GM21723 (cell line): ENCODE data around the gene RTN4IP1.

Source experiments
- ATAC-seq: cut with Tn5 transposase; IDR thresholded peaks from one replicate; pipeline ENCODE4 v1.9.1; 2021; ENCODE audit warnings: mild to moderate bottlenecking, moderate library complexity; ENCODE audit not compliant: unreplicated experiment

RTN4IP1 gene

DNA sequence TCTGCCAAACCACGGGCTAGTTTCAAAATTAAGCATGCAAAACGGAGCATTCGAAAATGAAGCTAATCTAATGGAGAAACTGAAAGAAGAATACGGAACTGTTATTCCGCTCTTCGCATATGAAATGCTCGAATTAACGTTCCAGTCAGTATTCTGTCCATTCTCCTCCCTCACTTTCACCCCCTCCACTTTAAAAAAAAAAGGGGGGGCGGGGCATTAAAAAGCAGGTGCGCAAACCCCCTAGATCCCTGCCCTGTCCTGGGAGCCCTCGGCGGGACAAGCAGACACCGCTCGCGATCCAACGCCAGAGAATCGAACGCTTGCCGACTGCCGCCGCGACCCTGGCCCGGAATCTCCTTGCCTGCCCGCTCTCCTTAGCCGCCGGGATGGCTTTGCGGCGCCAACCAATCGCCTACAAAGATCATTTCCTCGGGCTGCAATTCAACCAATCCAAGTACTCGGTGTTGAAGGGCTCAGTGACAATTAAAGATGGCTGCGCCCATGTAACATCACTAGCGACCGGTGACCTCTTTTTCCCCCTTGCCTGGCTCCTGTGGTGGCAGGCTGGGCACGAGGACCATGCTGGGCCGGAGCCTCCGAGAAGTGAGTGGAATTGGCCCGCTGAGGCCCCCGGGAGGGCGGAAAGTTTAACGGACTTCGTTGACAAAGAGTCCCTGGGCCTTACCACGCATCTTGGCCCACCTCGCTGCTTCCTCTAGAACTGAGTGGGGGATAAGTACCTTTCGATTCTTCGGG, at the start of gene RTN4IP1, which contains the start of gene QRSL1:
Gene RTN4IP1, minus strand, starts transcription at position 396 of the 756 bp plus-strand sequence. CDS start 477 bp downstream, outside the sequence.
Gene QRSL1, plus strand, starts transcription at position 476 of the 756 bp plus-strand sequence. Its CDS starts 104 bp downstream, at position 580.
- ATAC-seq, result peak; percentile 80

- ATAC-seq, result no peak
These were observed 48.0 kb upstream of the RTN4IP1 start for GRCh38 chr6:106677282-106677681.

GRCh38 chr6:106674541-106675229, 45.4 kb upstream of the RTN4IP1 start:
- ATAC-seq, result no peak

DNA sequence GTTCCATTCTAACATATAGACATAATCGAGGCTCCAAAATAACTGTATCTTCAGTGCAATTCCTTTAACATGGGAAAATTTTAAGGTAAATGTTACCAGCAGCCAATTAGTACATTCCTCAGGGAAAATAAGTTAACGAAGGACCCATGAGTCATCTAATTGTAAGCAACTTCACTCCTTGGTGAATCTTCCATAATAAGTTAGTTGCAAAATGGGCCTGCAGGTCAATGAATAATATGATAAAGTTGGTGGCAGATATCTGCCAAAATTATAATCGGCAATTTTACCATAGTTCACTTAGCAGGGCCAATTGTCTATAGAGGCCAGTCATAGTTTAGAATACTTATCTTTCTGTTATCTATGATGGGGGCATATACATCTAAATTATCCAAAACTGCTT, 42.4 kb upstream of the RTN4IP1 start:
- ATAC-seq, result no peak

DNA sequence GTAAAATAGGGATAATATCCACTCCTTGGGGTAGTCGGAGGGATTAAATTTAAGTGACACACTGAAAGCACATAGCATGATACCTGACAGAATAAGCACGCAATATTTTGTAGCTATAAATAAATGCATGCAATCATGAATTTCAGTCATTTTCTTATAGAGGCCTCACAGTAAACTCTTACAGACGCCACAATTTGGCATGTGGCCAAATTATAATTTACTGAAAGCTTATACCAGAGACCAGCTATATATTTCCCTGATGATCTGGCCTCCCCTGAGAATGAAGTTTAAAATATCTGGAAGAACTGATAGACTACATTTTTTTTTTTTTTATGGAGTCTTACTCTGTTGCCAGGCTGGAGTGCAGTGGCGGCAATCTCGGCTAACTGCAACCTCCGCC, 40.9 kb upstream of the RTN4IP1 start:
- ATAC-seq, result no peak

GRCh38 chr6:106667022-106667402, 37.7 kb upstream of the RTN4IP1 start:
- ATAC-seq, result no peak

- peak; percentile 99 for ATAC-seq
These were observed 37.2 kb upstream of the RTN4IP1 start for GRCh38 chr6:106666282-106667021.

GRCh38 chr6:106662458-106662857, 33.2 kb upstream of the RTN4IP1 start:
- no peak for ATAC-seq

DNA sequence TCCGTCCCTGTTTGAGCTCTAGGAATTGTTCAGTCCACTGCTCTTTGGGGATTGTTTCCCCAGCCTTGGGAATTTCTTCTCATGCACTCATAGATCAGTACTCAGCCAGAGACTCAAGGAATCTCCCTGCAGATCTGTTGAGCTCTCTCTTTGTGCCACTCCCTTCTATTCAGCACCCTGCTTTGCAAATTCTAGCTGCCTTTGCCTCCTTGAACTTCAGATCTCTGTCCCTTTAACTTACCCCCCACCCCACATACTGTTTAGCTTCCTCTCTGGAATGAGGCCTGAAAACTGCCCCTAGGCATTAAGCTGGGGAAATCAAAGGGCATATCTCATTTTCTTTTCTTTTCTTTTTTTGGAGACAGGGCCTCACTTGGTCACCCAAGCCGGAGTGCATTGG, 30.6 kb upstream of the RTN4IP1 start:
- no peak for ATAC-seq

- ATAC-seq, result no peak
These were observed 29.2 kb upstream of the RTN4IP1 start for GRCh38 chr6:106658469-106658868.

- peak; percentile 85 for ATAC-seq
These were observed 19.5 kb upstream of the RTN4IP1 start for GRCh38 chr6:106648651-106649308.

DNA sequence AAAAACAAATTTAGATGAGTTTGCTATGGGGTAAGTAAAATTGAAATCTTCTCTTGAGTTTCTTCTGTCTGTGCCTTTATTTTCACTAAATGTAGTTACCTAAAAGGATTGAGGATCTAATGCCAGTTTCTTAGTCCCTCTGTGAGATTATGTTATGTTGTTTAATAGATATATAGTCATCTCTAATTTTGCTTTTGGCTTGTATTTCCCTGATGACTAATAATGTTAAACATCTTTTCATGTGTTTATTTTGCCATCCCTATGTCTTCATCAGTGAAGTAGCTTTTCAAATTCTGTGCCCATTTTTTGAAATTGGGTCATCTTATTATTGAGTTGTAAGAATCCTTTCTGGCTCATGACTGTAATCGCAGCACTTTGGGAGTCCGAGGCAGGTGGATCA, 13.8 kb upstream of the RTN4IP1 start:
- ATAC-seq, result no peak

- no peak for ATAC-seq
These were observed 13.2 kb upstream of the RTN4IP1 start for GRCh38 chr6:106642476-106642875.

GRCh38 chr6:106639812-106640211, 10.5 kb upstream of the RTN4IP1 start:
- ATAC-seq, result no peak

- peak; percentile 82 for ATAC-seq
These were observed 8.5 kb upstream of the RTN4IP1 start for GRCh38 chr6:106637717-106638341.

- peak; percentile 35 for ATAC-seq
These were observed 7.9 kb upstream of the RTN4IP1 start for GRCh38 chr6:106637051-106637716.

DNA sequence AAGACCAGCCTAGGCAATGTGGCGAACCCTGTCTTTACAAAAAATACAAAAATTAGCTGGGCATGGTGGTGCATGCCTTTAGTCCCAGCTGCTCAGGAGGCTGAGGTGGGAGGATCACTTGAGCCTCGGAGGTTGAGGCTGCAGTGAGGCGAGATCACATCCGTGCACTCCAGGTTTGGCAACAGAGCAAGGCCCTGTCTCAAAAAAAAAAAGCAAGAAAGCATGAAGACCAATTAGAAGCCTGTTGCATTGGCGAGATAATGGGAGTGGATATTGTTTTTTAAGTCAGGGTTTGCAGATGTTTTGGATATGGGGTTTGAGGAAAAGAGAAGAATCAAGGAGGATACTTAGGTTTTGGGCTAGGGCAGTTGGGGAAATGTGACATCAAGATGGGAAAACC, 5.3 kb upstream of the RTN4IP1 start:
- ATAC-seq, result no peak

DNA sequence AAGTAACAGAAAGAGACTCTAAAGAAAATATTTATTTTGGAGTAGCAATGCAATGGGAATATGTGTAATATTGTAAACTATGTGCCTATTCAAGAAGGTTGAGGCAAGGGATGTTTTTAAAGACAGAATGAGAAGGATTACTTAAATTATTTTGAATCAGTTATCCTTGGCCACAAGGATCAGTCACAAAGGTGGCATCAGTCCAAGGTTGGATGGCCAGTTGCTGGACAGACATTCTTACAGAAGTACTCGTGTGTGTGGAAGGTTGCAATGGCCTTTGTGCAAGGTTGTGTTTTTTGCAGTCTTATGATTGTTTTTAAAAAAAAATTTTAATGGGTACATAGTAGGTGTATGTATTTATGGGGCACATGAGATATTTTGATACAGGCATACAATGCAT, 2.0 kb upstream of the RTN4IP1 start:
- ATAC-seq, result no peak

- ATAC-seq, result no peak
These were observed 1.1 kb upstream of the RTN4IP1 start for GRCh38 chr6:106630366-106630765.

- ATAC-seq, result no peak
These were observed 513 bp upstream of the RTN4IP1 start for GRCh38 chr6:106629859-106630163.
